ELF-1 (cell line): ENCODE results near the gene INPP5A.
"Not testable (repeated sequence)": the region's sequence is repeated elsewhere in the genome, so short reads cannot be mapped to it uniquely, and the experiment has no call there.

Experiments
- DNase-seq: peaks from one replicate; pipeline ENCODE4 v3.0.0-alpha.2; 2016; ENCODE audit warnings: low read depth, low spot score

Gene INPP5A

GRCh38 chr10:132562177-132562915, 24.8 kb downstream of the INPP5A start:
- DNase-seq, result no peak

GRCh38 chr10:132562916-132563456, 25.4 kb downstream of the INPP5A start:
- DNase-seq, result no peak

GRCh38 chr10:132563485-132564248, 26.1 kb downstream of the INPP5A start:
- DNase-seq, result peak; percentile 76

- DNase-seq, result no peak
Observed at GRCh38 chr10:132564249-132564605, 26.6 kb downstream of the INPP5A start.

- DNase-seq, result no peak
Observed at GRCh38 chr10:132564690-132565089, 27.1 kb downstream of the INPP5A start.

- no peak for DNase-seq
Observed at GRCh38 chr10:132565516-132566209, 28.1 kb downstream of the INPP5A start.

- DNase-seq, result peak; percentile 66
Observed at GRCh38 chr10:132566892-132567291, 29.3 kb downstream of the INPP5A start.

- DNase-seq, result no peak
Observed at GRCh38 chr10:132570265-132570664, 32.7 kb downstream of the INPP5A start.

- peak; percentile 50 for DNase-seq
Observed at GRCh38 chr10:132570771-132571649, 33.4 kb downstream of the INPP5A start.

- DNase-seq, result peak; percentile 91
Observed at GRCh38 chr10:132571650-132572544, 34.3 kb downstream of the INPP5A start.

- DNase-seq, result no peak
Observed at GRCh38 chr10:132572545-132572937, 35.0 kb downstream of the INPP5A start.

- DNase-seq, result not testable (repeated sequence)
Observed at GRCh38 chr10:132572946-132573345, 35.4 kb downstream of the INPP5A start.

GRCh38 chr10:132574288-132574687, 36.7 kb downstream of the INPP5A start:
- no peak for DNase-seq

GRCh38 chr10:132574783-132575319, 37.3 kb downstream of the INPP5A start:
- DNase-seq, result peak; percentile 94

- DNase-seq, result peak; percentile 50
Observed at GRCh38 chr10:132575320-132576201, 38.0 kb downstream of the INPP5A start.

- DNase-seq, result no peak
Observed at GRCh38 chr10:132576671-132577349, 39.2 kb downstream of the INPP5A start.

- DNase-seq, result no peak
Observed at GRCh38 chr10:132577350-132578003, 39.9 kb downstream of the INPP5A start.
